A673 (cell line): ENCODE data around the gene UGT2B11.
"Not testable (repeated sequence)": the region's sequence is repeated elsewhere in the genome, so short reads cannot be mapped to it uniquely, and the experiment has no call there.

Experiments used
- EZH2 ChIP-seq: fragments of 200-600 bp; sonication (generic); IDR thresholded peaks from 2 replicates; pipeline ENCODE4 v1.6.1; 2017; ENCODE audit warnings: borderline replicate concordance, low read depth, mild to moderate bottlenecking, mixed read lengths, antibody characterized with exemption, low read length; ENCODE audit not compliant: poor library complexity, severe bottlenecking
- TF ChIP-seq, protein P1 (sequence below): fragments of 300-800, 200-600 bp; sonication (generic); conservative IDR thresholded peaks from 2 replicates; pipeline ENCODE4 v1.5.1; 2017; ENCODE audit warnings: low read depth, mild to moderate bottlenecking, antibody characterized with exemption, low read length, moderate library complexity, mixed read lengths

DNA sequence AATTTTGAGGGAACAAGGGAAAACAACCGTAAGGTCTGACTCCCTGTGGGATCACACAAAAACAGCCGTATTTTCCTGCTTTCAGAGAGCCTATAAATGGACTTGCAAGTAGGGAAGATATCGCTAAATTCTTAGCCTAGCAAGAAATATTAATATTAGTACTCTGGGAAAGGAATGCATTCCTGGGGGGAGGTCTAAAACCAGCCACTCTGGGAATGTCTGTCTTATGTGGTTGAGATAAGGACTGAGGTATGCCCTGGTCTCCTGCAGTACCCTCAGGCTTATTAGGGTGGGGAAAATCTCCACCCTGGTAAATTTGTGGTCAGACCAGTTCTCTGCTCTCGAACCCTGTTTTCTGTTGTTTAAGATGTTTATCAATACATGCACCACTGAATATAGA lies 16.0 kb downstream of the UGT2B11 start:
- TF ChIP-seq, protein P1, sequence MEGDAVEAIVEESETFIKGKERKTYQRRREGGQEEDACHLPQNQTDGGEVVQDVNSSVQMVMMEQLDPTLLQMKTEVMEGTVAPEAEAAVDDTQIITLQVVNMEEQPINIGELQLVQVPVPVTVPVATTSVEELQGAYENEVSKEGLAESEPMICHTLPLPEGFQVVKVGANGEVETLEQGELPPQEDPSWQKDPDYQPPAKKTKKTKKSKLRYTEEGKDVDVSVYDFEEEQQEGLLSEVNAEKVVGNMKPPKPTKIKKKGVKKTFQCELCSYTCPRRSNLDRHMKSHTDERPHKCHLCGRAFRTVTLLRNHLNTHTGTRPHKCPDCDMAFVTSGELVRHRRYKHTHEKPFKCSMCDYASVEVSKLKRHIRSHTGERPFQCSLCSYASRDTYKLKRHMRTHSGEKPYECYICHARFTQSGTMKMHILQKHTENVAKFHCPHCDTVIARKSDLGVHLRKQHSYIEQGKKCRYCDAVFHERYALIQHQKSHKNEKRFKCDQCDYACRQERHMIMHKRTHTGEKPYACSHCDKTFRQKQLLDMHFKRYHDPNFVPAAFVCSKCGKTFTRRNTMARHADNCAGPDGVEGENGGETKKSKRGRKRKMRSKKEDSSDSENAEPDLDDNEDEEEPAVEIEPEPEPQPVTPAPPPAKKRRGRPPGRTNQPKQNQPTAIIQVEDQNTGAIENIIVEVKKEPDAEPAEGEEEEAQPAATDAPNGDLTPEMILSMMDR: not testable (repeated sequence)
- not testable (repeated sequence) for TF ChIP-seq EZH2
